Pons (tissue), 1 donor: ENCODE results near the gene MYO7A.

Experiments
- DNase-seq: peaks from one replicate; pipeline ENCODE4 v3.0.0-alpha.2; 2016; ENCODE audit warnings: low spot score

MYO7A gene

DNA sequence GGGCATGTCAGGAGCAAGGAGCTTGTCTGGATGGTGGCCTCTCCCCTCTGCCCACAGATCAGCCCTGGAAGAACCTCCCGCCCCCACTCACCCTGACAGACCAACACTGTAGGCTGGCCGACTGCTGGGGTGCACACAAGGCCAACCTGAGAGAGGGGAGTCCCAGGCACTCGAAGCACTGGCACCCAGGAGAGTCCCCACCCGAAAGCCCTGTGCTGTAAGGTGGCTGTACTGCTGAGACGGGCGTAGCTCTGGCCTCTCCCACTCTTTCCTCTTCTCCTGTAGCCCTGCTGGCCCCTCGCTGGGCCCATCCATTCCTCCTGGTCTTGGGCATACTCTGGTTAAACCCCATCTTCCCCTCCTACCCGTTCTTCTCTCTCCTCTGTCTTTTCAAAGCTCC, 39.7 kb downstream of the MYO7A start:
- no peak for DNase-seq

DNA sequence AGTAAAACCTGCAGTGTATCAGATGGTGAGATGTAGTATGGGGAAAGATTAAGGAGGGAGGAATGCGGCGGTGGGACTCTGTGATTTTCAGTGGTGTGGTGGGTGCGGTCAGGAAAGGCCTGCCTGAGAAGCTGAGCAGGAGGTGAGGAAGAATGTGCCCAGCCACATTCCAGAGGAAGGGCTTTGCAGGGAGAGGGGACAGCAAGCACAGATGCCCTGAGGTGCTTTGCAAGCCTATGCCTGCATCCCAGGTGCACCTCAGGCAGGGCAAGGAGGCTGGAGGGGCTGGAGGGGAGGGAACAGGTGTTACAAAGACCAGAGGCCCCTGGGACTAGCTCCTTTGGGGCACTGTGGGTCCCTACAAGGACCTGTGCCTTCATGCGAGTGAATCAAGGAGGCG, 42.1 kb downstream of the MYO7A start:
- no peak for DNase-seq

DNA sequence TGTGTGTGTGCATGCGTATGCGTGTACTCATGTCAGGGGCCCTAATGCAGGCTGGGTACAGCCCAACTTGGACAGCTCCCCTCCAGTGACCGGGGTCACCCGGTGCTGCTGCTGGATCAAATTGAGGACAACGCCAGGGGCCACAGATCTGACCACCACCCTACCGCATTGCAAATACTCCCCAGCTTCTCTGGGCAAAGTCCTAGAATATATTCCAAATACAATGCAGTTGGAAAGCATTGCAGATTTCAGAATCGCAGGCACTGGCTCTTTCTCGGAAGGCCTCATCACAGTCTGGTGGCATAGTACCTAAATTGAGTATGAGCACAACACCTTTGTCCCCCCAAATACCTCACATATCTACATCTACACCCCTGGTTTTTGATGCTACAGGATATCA, 43.2 kb downstream of the MYO7A start:
- no peak for DNase-seq

DNA sequence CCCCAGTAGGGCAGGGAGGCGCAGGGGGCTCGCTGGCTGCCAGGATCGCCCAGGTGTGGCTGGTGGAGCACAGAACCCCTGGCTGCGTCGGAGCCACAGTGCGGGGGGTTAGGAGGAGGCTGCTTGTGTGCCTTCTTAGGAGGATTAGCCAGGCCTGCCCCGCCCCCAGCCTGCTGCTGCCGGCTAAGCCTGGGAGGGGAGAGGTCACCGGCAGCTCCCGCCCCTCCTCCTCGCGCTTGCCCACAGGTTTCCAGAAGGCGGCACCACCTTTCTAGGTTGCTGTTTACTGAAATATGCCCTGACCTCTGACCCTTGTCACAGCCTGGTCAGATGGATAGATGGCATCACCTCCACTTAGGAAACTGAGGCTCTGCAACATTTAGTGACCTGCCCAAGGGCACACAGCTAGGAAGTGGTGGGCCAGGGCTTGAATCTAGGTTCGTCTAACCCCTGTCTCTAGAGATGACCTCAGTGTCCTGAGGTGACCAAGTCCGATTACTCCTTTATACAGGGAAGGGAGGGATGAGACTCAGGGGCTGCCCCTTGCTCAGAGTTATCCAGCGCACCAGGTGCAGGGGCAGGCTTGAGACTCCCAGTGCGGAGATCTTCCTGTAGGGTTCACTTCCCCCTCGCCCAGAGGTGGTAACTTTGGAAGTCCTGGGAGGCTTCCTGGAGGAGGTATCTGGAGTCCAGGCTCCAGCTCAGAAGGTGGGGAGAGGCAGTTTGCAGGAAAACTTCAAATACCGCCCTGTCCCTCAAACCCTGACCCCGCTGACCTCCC, 44.0 kb downstream of the MYO7A start:
- no peak for DNase-seq

DNA sequence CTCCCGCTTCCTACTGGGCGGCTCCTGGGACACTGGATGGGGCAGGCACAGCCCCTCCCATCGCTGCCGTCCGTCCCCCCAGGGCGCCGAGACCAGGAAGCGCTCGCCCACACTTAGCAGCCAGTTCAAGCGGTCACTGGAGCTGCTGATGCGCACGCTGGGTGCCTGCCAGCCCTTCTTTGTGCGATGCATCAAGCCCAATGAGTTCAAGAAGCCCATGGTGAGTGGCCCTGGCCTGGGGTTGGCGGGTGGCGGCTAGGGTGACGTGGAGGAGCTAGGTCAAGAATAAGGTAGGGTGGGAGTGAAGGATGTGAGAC, 44.6 kb downstream of the MYO7A start:
- no peak for DNase-seq

DNA sequence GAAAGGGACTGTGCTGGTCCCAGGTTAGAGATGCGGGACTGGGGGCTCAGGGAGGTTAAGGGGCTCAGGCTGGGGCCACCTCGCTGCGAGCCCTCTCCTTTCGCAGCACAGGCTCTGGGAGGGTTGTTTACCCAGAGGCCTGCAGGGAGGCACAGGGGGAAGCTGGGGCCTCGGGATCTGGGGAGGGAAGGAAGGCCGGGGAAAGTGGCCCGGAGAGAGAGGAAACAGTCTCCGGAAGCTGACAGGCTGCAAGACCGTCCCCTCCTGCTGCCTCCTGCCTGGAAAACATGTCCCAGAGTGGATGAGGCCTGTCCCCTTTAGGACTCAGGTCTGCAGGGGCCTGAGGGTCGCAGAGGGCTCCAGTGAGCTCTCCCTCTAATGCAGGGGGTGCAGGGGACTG, 45.4 kb downstream of the MYO7A start:
- no peak for DNase-seq

DNA sequence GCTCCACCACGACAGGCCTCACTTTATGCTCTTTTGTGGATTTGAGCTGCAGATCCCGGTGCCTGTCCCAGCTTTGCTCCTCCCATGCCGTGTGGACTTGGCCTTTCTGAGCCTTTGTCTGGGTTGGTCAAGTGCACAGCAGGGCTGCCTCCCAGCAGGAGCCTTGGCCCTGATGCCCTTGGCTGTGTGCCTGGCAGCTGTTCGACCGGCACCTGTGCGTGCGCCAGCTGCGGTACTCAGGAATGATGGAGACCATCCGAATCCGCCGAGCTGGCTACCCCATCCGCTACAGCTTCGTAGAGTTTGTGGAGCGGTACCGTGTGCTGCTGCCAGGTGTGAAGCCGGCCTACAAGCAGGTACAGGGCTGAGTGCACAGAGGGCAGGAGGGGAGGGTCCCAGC, 46.5 kb downstream of the MYO7A start:
- no peak for DNase-seq

DNA sequence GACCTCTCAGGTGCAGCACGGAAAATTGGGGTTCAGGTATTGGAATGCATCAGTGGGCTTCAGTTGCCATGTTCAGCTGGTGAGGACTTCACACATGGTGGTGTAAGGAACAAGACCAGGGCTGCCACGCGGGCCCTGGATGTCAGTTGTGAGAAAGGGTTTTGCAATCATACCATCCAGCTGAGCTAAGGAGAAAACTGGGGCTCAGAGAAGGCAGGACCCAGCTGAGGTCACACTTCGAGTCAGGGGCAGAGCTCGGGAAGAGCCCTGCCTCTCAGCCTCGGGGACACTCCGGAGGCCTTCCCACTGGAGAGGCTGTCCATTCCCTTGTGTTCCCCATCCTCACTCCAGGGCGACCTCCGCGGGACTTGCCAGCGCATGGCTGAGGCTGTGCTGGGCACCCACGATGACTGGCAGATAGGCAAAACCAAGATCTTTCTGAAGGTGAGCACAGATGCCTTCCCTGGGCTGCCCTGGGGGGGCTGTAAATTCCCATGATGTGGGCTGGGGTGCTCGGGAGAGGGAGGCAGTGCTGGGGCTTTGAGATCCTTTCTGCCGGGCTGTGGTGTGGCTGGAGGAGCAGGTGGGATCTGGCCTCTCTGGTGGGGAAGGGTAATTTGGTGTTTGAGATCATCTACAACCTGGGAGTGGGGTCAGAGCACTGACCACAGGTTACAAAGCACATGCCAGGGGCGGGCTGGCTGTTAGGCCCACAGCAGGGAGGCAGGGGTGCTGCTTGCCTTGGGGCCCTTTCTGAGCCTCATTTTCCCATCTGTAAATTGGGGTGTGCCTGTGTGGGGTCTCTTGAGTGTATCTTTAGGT, 47.2 kb downstream of the MYO7A start:
- peak; percentile 51 for DNase-seq

DNA sequence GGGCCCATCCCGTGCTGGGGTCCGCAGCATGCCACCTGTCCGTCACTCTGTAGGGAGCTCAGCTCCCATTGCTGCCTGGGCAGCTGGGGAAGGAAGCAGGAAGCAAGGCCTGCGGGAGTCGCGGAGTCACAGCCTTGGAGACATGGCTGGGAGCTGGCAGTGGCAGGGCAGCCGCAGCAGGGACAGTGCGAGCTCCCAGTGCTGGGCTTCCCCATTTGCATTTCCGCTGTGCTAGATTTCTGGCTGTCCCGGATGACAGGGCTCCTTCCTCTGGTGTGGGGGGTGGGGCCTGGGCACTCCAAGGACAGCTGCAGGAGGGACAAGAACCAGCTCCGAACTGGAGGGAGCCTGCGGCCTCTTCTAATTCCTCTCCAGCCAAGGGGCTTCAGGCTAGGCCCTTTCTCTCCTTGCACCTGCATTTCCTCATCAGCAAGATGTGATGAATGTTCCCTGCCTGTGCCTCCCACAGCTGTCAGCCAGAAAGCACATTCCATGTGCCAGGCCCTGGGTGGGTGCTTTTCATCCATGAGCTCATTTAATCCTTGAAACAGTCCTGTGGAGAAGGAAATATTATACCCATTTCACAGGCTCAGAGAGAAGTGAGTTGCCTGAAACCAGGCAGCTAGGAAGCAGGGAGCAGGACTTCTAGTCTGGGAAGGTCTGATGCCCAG, 48.0 kb downstream of the MYO7A start:
- peak; percentile 44 for DNase-seq

DNA sequence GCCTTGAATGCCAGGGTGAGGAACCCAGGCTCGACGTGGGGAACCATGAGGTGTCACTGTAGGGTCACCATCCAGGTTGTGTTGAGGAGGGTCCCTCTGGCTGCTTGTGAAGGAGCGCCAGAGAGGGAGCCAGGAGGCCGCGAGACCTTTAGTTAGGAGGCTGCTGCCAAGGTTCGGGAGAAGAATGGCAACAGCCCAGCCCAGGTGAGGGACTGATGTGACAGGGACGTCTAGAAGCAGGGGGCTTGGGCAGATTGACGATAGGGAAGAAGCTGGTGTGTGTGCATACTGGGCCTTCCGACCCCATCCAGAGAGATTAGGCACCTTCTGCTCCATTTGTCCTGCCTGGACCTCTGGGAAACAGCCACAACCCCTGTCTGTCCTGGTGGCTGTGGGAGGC, 49.0 kb downstream of the MYO7A start:
- no peak for DNase-seq

DNA sequence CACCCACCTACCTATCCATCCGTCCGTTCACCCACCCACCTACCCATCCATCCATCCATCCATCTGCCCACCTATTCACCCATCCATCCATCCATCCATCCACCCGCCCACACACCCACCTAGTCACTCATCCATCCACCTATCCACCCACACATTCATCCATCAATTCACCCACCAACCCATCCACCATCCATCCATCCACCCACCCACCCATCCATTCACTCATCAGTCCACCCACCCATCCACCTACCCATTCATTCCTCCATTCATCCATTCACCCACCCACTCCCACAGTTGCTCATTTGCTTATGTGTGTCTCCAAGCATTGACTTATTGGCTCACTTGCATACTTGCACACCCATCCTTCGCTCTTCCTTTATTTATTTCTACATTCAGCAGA, 50.1 kb downstream of the MYO7A start:
- no peak for DNase-seq

DNA sequence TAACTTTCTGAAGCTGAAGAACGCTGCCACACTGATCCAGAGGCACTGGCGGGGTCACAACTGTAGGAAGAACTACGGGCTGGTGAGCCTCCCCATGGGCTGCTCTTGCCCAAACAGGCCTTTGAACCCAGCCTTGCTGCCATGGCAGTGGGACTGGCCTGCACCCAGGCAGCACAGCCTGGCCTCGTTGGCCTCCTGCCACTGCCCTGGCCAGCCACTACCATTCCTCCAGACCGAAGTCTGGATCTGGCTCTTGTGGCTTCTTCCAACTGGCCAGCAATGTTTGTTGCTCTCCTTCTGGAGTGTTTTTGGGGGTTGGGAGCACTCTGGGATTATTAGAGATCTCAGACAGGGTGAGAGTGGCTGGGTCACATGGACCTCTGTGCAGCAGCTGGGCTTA, 51.0 kb downstream of the MYO7A start:
- DNase-seq = peak; percentile 26

DNA sequence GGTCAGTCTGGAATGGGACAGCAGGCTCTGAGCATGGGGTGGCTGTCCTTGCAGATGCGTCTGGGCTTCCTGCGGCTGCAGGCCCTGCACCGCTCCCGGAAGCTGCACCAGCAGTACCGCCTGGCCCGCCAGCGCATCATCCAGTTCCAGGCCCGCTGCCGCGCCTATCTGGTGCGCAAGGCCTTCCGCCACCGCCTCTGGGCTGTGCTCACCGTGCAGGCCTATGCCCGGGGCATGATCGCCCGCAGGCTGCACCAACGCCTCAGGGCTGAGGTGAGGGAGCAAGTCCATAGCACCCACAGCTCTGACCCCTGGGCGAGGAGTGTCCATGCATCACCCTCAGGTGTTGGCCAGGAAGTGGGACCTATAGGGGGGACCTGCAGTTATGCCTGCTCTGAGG, 51.6 kb downstream of the MYO7A start:
- DNase-seq = no peak

DNA sequence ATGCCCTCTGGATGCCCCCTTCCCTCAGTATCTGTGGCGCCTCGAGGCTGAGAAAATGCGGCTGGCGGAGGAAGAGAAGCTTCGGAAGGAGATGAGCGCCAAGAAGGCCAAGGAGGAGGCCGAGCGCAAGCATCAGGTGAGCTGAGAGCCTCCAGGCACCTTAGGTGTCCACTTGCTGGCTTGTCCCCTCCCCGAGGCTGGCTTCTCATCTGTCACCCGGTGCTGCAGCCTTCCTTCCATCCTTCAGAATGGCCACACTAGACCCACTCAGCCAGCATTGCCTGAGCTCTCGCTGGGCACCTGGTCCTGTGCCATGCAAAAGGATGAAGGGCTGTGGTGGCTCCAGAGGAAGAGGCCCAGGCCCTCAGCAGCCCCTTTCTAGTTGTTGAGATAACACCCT, 52.3 kb downstream of the MYO7A start:
- no peak for DNase-seq

DNA sequence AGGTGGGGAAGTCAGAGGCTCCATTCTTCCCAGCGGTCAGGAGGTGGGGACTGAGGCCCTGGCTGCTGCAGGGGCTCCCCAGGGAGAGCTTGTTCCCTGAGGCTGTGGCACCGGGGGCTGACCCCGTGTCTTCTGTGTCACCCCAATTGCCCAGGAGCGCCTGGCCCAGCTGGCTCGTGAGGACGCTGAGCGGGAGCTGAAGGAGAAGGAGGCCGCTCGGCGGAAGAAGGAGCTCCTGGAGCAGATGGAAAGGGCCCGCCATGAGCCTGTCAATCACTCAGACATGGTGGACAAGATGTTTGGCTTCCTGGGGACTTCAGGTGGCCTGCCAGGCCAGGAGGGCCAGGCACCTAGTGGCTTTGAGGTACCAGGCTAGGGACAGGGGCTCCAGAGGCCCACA, 53.2 kb downstream of the MYO7A start:
- no peak for DNase-seq

DNA sequence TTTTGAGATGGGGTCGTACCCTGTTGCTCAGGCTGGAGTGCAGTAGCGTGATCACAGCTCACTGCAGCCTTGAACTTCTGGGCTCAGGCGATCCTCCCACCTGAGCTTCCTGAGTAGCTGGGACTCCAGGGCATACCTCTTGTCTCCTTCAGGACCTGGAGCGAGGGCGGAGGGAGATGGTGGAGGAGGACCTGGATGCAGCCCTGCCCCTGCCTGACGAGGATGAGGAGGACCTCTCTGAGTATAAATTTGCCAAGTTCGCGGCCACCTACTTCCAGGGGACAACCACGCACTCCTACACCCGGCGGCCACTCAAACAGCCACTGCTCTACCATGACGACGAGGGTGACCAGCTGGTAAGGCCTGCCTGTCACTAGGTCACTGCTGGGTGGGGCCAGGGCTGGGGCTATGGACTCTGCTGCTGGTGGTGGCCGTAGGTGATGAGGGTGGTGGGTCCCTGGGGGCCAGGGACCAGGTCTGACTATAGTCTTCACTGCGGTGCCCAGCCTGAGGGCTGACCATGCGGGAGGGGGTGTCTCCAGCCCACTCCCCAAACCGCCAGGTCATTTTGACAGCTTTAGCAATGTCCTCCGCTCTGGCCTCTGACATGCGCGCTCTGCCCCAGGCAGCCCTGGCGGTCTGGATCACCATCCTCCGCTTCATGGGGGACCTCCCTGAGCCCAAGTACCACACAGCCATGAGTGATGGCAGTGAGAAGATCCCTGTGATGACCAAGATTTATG, 53.9 kb downstream of the MYO7A start:
- DNase-seq = no peak

DNA sequence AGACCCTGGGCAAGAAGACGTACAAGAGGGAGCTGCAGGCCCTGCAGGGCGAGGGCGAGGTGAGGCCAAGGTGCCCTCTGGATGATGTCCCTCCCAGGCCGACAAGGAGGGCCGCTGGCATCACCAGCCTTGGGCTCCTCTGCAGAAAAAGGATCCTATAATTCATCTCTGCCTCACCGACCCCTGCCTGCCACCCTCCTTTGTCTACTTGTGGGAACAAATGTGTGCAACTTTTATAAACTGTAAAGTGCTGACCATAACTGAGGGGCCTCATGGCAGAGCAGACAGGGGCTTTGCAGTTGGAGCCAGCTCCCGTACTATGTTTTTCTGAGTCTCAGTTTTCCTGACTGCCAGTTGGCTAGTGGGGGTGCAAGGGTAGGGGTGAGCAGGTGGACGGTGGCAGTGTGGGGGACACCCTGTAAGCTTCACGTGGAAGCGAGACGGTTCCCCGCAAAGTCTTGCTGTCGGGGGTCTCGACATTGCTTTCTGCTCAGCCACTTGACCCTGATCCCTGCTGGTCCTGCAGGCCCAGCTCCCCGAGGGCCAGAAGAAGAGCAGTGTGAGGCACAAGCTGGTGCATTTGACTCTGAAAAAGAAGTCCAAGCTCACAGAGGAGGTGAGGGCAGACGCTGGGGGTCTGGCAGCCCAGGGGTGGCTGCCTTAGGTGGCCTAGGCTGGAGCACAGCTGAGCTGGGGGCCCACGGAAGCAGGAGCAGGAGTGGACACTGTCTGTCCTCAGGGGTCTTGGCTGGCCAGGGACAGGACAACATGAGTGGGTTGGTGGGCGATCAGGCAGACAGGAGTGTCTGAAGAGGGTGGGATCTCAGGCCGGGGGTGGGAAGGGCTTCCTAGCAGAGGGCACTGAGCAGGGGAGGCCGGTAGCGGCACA, 54.7 kb downstream of the MYO7A start:
- no peak for DNase-seq

DNA sequence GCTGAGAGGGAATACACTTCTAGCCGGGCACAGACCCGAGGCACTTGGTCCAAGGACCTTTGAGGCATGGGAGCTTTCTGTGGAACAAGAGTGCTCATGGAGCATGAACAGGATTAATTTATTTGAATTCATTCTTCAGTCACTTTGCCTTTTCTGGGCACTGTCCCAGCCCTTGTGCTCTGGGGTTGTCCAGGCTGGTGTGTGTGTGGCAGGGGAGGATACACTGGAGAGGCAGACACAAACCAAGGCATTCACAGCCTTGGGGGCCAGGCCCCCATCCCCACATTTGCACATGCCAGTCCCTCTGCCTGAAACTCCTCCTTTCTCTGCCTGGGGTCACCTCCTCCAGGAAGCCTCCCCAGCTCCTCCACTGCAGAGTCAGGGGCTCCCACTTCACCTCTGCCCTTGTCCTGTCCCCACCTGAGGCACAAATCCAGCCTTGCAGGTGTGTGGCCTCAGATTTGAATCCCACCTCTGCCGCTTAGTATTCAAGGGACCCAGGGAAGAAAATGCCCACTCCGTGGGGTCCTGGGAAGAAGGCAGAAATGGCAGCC, 55.5 kb downstream of the MYO7A start:
- DNase-seq = peak; percentile 63

DNA sequence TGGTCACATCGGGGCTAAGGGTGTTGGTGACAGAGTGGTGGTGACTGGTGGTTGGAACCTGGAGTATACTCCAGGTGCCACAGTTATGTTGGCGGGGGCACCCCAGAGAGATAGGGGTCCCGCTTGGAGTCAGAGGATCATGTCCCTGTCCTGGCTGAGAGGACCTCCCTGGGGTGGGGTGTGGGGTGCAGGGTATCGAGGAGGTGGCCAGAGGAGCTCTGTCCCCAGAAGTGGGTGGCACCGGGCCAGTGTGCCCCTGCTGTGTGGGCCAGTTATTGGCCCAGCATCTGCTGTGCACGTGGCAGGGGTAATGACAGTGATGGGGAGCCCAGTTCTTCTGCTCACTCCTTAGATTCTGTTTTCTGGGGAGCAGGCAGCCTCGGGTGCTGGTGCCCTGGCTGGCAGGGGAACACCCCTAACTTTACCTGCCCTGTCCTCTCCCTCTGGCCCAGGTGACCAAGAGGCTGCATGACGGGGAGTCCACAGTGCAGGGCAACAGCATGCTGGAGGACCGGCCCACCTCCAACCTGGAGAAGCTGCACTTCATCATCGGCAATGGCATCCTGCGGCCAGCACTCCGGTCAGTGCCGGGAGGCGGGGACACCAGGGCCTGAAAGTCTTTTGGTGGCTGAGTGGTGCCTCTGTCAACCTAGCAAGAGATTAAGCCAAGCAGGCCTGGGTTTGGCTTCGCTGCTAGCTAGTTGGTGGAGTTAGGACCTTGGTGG, 56.3 kb downstream of the MYO7A start:
- no peak for DNase-seq

DNA sequence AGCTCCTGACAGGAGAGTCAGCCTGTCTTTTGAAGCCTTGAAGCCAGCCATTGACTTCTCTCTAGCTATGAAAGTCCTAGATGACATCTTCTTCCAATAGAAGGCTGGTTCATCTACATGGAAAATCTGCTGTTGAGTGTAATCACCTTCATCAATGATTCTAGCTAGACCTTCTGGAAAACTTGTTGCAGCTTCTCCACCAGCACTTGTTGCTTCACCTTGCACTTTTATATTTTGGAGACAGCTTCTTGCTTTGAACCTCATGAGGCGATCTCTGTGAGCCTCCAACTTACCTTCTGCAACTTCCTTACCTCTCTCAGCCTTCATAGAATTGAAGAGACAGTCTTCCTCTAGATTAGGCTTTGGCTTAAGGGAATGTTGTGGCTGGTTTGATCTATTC, 58.3 kb downstream of the MYO7A start:
- no peak for DNase-seq
